HUES6 (cell line): ENCODE data around the gene CPT1C.

Experiments
- H3K27ac ChIP-seq: 2 replicates; pipeline ENCODE4 v1.7.0; 2013; ENCODE audit warnings: low read depth, mild to moderate bottlenecking, low read length, inconsistent platforms
- H3K27me3 ChIP-seq: 2 replicates; pipeline ENCODE4 v1.6.1; 2013; ENCODE audit warnings: low read length; ENCODE audit not compliant: control insufficient read depth, insufficient read depth
- H3K36me3 ChIP-seq: 2 replicates; pipeline ENCODE4 v1.6.1; 2013; ENCODE audit warnings: low read length; ENCODE audit not compliant: control insufficient read depth, insufficient read depth
- H3K4me1 ChIP-seq: 2 replicates; pipeline ENCODE4 v1.6.1; 2013; ENCODE audit warnings: low read length; ENCODE audit not compliant: control insufficient read depth, insufficient read depth
- H3K4me3 ChIP-seq: 2 replicates; pipeline ENCODE4 v1.5.1; 2013; ENCODE audit warnings: low read depth, low read length
- H3K9ac ChIP-seq: one replicate; pipeline ENCODE4 v1.6.1; 2013; ENCODE audit warnings: mild to moderate bottlenecking, low read length
- H3K9me3 ChIP-seq: 2 replicates; pipeline ENCODE4 v1.6.1; 2013; ENCODE audit warnings: low read depth, low read length; ENCODE audit not compliant: control insufficient read depth, insufficient read depth

Gene CPT1C

GRCh38 chr19:49741210-49741844 lies 50.4 kb downstream of the CPT1C start:
- Histone ChIP-seq H3K9ac (no peak overlapping the region), H3K27me3 (no peaks in the 10 kb centered on the region), H3K27ac (no peak overlapping the region), H3K4me3 (no peak overlapping the region), H3K36me3 (no peaks in the 10 kb centered on the region), H3K9me3 (no peaks in the 10 kb centered on the region), H3K4me1 (no peaks in the 10 kb centered on the region)

GRCh38 chr19:49744946-49745381 lies 54.0 kb downstream of the CPT1C start:
- H3K9me3 ChIP-seq: no peaks in the 10 kb centered on the region
- no peaks in the 10 kb centered on the region for H3K36me3 ChIP-seq

DNA sequence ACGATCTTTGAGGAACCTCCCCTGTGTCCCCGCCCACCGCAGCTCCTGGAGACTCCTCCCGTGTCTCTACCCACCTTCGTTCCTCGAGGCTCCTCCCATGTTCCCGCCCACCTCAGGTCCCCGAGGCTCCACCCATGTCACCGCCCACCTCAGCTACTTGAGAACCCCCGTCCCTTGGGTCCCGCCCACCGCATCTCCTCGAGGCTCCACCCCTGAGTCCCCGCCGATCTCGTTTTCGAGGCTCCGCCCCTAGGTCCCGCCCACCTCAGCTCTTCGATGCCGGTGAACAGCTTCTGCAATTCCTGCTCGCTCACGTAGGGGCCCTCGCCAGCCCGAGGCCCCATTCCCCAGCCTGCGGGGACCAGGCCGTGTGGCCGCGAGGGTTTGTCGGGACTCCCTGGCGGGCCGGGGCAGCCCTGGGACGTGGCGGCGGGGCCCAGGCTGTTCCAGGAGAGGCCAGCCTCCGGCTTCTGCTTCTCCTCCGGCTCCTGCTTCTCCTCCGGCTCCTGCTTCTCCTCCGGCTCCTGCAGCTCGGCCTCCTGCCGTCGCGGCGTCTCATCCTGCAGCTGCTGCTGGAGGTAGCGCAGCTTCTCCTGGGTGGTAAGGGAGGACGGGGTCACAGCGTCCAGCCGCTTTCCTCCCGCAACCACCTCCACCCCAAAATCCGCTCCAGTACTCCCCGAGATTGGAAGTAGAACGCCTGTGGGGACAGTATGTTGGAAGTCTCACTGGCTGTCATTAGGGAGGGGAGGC lies 55.5 kb downstream of the CPT1C start:
- H3K4me3 ChIP-seq: 0 out of 2 replicates have a peak overlapping the region, but pooled peaks have one; percentile 9
- H3K9me3 ChIP-seq: no peaks in the 10 kb centered on the region
- H3K36me3 ChIP-seq: no peaks in the 10 kb centered on the region
- H3K9ac ChIP-seq: no peak overlapping the region
- H3K27ac ChIP-seq: no peak overlapping the region
- H3K27me3 ChIP-seq: no peaks in the 10 kb centered on the region; the same call in 1 of the 2 replicates
- no peaks in the 10 kb centered on the region for H3K4me1 ChIP-seq

More at GRCh38 chr19:49744946-49745381, 54.0 kb downstream of the CPT1C start:
- Histone ChIP-seq H3K27ac (no peak overlapping the region), H3K4me1 (no peaks in the 10 kb centered on the region), H3K27me3 (no peaks in the 10 kb centered on the region; the same call in 1 of the 2 replicates), H3K4me3 (no peak overlapping the region), H3K9ac (no peak overlapping the region)

DNA sequence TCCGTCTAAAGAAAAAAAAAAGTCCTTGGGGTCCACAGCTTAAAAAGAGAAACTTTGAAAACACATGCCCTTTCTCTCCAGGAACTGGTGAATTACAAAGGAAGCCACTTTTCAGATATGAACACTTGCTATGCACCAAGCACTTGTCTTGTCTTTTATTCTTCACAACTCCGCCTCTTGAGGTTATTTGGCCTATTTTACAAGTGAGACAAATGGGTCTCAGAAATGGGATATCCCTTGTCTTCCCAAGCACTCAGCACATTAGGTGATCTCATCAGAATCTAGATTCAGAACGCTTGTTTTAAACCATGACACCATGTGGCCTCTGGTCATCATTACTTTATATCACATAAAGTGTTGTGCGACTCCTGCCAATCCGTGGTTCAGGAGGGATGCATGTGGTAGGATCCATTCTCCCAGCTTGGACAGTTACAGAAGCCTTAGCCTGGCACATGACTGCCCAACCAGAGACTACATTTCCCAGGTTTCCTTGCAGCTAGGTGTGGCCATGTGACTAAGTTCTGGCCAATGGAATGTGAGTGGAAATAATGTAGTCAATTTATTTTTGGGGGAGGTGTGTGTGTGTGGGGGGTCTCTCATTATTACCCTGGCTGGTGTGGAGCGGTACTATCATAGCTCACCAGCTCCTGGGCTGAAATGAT lies 58.3 kb downstream of the CPT1C start:
- Histone ChIP-seq H3K9ac (no peak overlapping the region), H3K27ac (no peak overlapping the region), H3K4me3 (no peak overlapping the region), H3K9me3 (peaks cover 7% of the 10 kb centered on the region), H3K4me1 (no peaks in the 10 kb centered on the region), H3K27me3 (no peaks in the 10 kb centered on the region; the same call in 1 of the 2 replicates), H3K36me3 (no peaks in the 10 kb centered on the region)

DNA sequence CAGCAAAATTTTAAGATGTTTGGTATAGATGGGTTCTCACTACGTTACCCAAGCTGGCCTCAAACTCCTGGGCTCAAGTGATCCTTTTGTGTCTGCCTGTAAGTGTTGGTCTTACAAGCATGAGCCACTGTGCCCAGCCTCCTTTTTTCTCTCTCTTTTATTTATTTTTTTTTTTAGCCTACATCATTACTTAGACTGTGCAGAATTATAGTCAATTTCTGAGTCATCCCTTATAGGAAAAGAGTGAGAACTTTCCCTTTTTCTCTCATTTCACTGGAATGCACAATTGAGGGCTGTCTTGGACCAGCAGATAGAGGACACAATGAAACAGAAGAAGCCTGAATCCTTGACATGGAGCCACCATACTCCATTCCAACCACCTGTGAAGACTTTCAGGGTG lies 58.9 kb downstream of the CPT1C start:
- Histone ChIP-seq H3K9me3 (peaks cover 7% of the 10 kb centered on the region), H3K27me3 (no peaks in the 10 kb centered on the region; the same call in 1 of the 2 replicates), H3K9ac (no peak overlapping the region), H3K4me1 (no peaks in the 10 kb centered on the region), H3K4me3 (no peak overlapping the region), H3K36me3 (no peaks in the 10 kb centered on the region), H3K27ac (no peak overlapping the region)

GRCh38 chr19:49752701-49753100 lies 61.8 kb downstream of the CPT1C start:
- Histone ChIP-seq H3K27me3 (no peaks in the 10 kb centered on the region), H3K27ac (no peak overlapping the region), H3K9ac (no peak overlapping the region)

GRCh38 chr19:49755956-49756355 lies 65.0 kb downstream of the CPT1C start:
- Histone ChIP-seq H3K27me3 (no peaks in the 10 kb centered on the region), H3K4me3 (no peak overlapping the region), H3K27ac (no peak overlapping the region), H3K9ac (no peak overlapping the region), H3K4me1 (peaks cover 9% of the 10 kb centered on the region; the same call in 1 of the 2 replicates), H3K9me3 (peaks cover 17% of the 10 kb centered on the region), H3K36me3 (no peaks in the 10 kb centered on the region)

More at GRCh38 chr19:49752701-49753100, 61.8 kb downstream of the CPT1C start:
- no peaks in the 10 kb centered on the region for H3K36me3 ChIP-seq
- no peaks in the 10 kb centered on the region for H3K4me1 ChIP-seq
- H3K4me3 ChIP-seq: no peak overlapping the region
- peaks cover 17% of the 10 kb centered on the region for H3K9me3 ChIP-seq

GRCh38 chr19:49758292-49758691 lies 67.4 kb downstream of the CPT1C start:
- H3K27ac ChIP-seq: no peak overlapping the region

GRCh38 chr19:49761249-49761624 lies 70.3 kb downstream of the CPT1C start:
- no peaks in the 10 kb centered on the region for H3K27me3 ChIP-seq
- H3K4me1 ChIP-seq: peaks cover 20% of the 10 kb centered on the region
- H3K27ac ChIP-seq: no peak overlapping the region
- no peak overlapping the region for H3K9ac ChIP-seq
- peaks cover 3% of the 10 kb centered on the region; the same call in 1 of the 2 replicates for H3K9me3 ChIP-seq
- H3K4me3 ChIP-seq: no peak overlapping the region
- H3K36me3 ChIP-seq: no peaks in the 10 kb centered on the region

More at GRCh38 chr19:49758292-49758691, 67.4 kb downstream of the CPT1C start:
- Histone ChIP-seq H3K36me3 (no peaks in the 10 kb centered on the region), H3K9ac (no peak overlapping the region), H3K27me3 (no peaks in the 10 kb centered on the region), H3K4me1 (peaks cover 20% of the 10 kb centered on the region), H3K9me3 (peaks cover 10% of the 10 kb centered on the region), H3K4me3 (no peak overlapping the region)

DNA sequence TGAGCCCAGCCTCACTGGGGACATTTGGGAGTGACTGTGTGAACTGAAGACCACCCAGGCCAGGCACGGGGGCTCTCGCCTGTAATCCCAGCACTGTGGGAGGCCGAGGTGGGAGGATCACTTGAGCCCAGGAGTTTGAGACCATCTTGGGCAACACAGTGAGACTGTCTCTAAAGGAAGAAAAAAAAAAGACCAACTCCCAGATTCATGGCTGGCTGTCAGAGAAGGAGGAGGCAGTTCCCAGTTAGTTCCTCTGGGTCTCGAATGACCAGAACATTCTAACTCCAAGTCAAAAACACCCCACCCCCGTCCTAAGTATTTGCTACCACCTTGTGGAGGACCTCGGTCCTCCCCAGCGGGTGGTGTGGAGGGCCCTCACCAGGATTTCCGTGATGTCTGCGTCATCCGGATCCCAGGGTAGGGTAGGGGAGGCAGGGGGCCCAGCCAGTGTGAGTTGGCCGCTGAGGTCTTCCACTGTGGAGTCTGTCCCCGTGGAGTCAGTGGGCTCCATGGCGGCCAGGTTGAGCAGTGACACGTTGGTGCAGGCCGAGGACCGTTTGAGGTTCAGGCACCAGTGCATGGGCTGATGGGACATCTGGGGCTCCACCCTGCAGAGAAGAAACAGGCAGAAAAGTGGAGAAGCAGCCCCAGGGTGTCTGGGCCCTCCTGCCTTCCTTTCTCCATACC lies 70.9 kb downstream of the CPT1C start:
- peaks cover 3% of the 10 kb centered on the region; the same call in 1 of the 2 replicates for H3K9me3 ChIP-seq
- no peak overlapping the region for H3K9ac ChIP-seq

More for the DNA sequence above, 70.9 kb downstream of the CPT1C start:
- Histone ChIP-seq H3K4me3 (no peak overlapping the region), H3K36me3 (no peaks in the 10 kb centered on the region), H3K4me1 (peaks cover 20% of the 10 kb centered on the region), H3K27me3 (no peaks in the 10 kb centered on the region), H3K27ac (no peak overlapping the region)
